ENCODE results near the gene THRB.

Gene THRB

DNA sequence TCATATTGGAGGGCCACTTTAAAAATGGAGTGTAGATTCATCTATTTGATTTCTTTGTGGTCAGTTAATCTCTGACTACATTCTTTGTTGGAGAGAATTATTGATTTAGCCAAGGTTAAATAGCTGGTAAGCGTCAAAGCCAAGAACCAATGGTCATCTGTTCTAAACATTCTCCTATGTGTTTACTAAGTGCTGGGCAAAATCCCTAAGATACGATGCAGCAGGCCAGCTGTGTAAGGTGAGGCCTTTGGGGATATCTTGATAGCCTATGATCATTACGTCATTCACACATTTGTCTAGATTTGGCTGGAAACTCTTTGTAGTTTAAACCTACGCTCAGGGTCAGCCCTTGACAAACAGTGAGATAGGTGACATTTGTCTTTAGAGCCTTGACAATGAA lies 313.4 kb downstream of the THRB start:
- TF ChIP-seq, protein P1, sequence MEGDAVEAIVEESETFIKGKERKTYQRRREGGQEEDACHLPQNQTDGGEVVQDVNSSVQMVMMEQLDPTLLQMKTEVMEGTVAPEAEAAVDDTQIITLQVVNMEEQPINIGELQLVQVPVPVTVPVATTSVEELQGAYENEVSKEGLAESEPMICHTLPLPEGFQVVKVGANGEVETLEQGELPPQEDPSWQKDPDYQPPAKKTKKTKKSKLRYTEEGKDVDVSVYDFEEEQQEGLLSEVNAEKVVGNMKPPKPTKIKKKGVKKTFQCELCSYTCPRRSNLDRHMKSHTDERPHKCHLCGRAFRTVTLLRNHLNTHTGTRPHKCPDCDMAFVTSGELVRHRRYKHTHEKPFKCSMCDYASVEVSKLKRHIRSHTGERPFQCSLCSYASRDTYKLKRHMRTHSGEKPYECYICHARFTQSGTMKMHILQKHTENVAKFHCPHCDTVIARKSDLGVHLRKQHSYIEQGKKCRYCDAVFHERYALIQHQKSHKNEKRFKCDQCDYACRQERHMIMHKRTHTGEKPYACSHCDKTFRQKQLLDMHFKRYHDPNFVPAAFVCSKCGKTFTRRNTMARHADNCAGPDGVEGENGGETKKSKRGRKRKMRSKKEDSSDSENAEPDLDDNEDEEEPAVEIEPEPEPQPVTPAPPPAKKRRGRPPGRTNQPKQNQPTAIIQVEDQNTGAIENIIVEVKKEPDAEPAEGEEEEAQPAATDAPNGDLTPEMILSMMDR (IDR thresholded peaks at IDR 0.05; ENCODE audit: borderline replicate concordance, control extremely low read depth, extremely low read depth, insufficient read depth, missing control alignments), result no peak
- no peak for DNase-seq (ENCODE audit: low spot score)
- in situ Hi-C loops (cut with MboI; ENCODE audit: low sequenced_read_pairs, unreplicated experiment), result no loop called here

DNA sequence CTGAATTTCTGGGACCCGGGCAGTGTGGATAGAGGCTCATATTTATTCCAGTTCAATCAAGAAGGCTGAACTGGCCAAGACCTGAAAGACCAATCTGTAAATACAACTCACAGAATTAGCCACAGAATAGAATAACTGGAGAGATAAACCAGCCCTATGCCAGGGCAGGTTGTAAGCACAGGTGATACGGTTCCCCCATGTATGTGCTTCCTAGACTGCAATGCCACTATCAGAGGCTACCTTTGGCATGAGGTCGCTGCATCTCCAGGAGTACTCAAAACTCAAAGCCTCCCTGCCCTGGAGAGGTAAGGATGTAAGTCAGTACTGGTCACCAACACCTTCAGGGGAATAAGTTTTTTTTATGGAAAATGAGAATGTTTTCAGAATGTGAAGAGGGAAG lies 314.0 kb downstream of the THRB start:
- DNase-seq (ENCODE audit: low spot score), result no peak
- TF ChIP-seq, protein P1 (IDR thresholded peaks at IDR 0.05; ENCODE audit: borderline replicate concordance, control extremely low read depth, extremely low read depth, insufficient read depth, missing control alignments), result no peak
- in situ Hi-C loops (cut with MboI; ENCODE audit: low sequenced_read_pairs, unreplicated experiment), result no loop called here

DNA sequence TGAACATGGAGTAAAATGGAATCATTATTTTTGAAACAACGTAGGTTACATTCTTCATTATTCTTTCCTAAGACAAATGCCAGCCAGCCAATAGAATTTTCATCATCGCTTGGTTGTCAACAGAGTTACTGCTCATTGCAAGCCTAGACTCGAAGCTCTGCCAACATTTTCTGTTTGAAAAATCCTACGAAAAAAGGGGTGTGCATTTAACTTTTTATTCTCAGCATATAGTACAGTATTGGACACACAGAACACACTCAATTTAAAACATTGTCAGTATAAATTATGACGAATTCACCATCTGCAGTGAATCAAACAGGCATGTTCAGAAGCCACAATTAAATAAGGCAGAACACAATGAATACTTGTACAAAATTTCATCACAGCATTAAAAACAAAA lies 317.4 kb downstream of the THRB start:
- DNase-seq (ENCODE audit: low spot score), result no peak
- TF ChIP-seq, protein P1 (IDR thresholded peaks at IDR 0.05; ENCODE audit: borderline replicate concordance, control extremely low read depth, extremely low read depth, insufficient read depth, missing control alignments), result no peak
- in situ Hi-C loops (cut with MboI; ENCODE audit: low sequenced_read_pairs, unreplicated experiment), result no loop called here

DNA sequence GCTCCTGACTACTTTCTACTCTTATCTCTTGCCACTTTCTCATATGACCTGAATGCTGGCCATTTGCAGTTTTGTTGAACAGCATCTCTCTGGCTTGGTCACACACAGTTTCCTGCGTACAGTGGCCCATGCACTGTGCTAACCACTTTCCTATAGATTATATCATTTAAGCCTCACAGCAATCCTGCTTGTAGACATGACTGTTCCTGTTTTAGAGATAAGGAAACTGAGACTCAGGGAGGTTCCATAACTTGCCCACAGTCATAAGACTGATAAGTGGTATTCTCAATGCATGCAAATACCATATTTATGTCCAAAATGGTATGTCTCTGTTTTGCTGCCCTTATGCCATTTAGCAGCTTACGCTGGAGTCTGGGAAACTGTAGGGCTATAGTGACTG lies 320.0 kb downstream of the THRB start:
- in situ Hi-C loops (cut with MboI; ENCODE audit: low sequenced_read_pairs, unreplicated experiment), result no loop called here
- TF ChIP-seq, protein P1 (IDR thresholded peaks at IDR 0.05; ENCODE audit: borderline replicate concordance, control extremely low read depth, extremely low read depth, insufficient read depth, missing control alignments), result no peak
- DNase-seq (ENCODE audit: low spot score), result no peak

DNA sequence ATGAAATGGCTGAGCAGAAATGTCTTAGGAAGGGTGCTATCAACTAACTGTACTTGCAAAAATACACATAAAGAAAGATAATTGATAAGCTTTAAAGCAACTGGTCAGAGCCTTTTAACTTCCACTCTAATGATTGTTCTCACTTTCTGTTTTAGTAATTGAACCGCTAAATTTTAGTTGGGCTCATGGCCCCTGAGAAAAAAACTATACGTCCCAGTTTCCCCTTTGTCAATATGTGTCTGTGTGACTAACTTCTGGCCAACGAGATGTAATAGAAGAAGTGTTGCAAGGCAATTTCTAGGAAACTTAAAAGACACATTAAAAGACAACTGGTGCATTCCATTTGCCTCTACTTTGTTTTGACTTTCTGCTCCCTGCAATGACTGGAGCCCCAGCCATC lies 325.7 kb downstream of the THRB start:
- in situ Hi-C loops (cut with MboI; ENCODE audit: low sequenced_read_pairs, unreplicated experiment), result no loop called here
- TF ChIP-seq, protein P1 (IDR thresholded peaks at IDR 0.05; ENCODE audit: borderline replicate concordance, control extremely low read depth, extremely low read depth, insufficient read depth, missing control alignments), result no peak
- DNase-seq (ENCODE audit: low spot score), result no peak

DNA sequence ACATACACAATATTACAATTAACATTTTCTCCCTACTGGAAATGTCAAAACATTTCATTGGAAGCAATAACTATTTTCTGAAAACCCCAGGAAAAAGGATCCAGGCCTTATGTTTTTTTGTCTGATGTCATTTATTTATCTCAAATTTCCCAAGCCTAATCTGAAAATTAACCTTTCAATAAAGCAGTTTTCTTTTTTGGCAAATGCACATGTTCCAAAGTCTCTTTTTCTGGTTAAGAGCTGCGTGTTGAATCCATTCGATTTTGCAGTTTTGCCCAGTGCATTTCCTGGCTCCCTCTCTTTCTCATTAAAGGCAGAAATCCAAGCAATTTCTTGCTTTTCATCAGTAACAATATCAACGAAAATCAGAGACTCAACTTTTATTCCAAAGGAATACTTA lies 327.2 kb downstream of the THRB start:
- in situ Hi-C loops (cut with MboI; ENCODE audit: low sequenced_read_pairs, unreplicated experiment), result no loop called here
- no peak for DNase-seq (ENCODE audit: low spot score)
- TF ChIP-seq, protein P1 (IDR thresholded peaks at IDR 0.05; ENCODE audit: borderline replicate concordance, control extremely low read depth, extremely low read depth, insufficient read depth, missing control alignments), result no peak

DNA sequence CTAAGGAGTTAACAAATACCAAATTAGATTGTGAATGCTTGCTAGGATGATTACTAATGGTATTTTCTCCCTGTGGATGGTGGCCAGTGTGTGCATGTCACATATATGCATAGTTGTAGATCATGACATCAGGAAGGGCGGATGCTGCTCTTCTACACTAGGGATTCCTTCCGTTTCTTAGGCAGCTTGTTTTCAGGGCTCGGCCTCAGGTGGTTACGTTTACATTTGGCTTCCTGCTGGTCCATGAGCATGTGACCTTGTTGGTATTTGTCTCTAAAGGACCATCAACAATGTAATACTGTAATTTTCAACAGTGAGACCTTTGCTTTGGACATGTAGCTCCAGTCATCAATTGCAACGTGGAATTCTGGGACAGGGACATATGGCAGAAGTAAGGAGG lies 328.1 kb downstream of the THRB start:
- in situ Hi-C loops (cut with MboI; ENCODE audit: low sequenced_read_pairs, unreplicated experiment), result no loop called here
- TF ChIP-seq, protein P1 (IDR thresholded peaks at IDR 0.05; ENCODE audit: borderline replicate concordance, control extremely low read depth, extremely low read depth, insufficient read depth, missing control alignments), result no peak
- DNase-seq (ENCODE audit: low spot score), result no peak

All from GM13976 (cell line).